Prostate gland (tissue), 2 donors: ENCODE measurements around the gene LRRC36.

Experiments
- CTCF ChIP-seq, 4 experiments: fragments of 200-600 bp in 2 of 4; fragments of 450-650 bp in 2 of 4; sonication (generic) in 2 of 4; IDR thresholded peaks; 1 replicate in 3 of 4; 2 replicates in 1 of 4; pipeline ENCODE4 v1.5.1; 2016 to 2019; ENCODE audit warnings: antibody characterized with exemption in 4 of 4, mild to moderate bottlenecking in 2 of 4, moderate library complexity in 2 of 4
- POLR2A ChIP-seq: fragments of 450-650 bp; IDR thresholded peaks from one replicate; pipeline ENCODE4 v1.6.1; 2016; ENCODE audit warnings: antibody characterized with exemption, mild to moderate bottlenecking
- POLR2AphosphoS5 ChIP-seq: sonication (generic); formaldehyde crosslinking; IDR thresholded peaks from one replicate; pipeline ENCODE4 v1.6.1; 2017; ENCODE audit warnings: antibody characterized with exemption

GRCh38 chr16:67396159-67397035 lies 69.8 kb downstream of the LRRC36 start:
- TF ChIP-seq CTCF (IDR thresholded peaks at IDR 0.05), result no peak
- no peak for TF ChIP-seq POLR2A
- TF ChIP-seq POLR2AphosphoS5, result no peak
